NK-92 (cell line): ENCODE data around the gene IRF8.
"Not testable (repeated sequence)": the region's sequence is repeated elsewhere in the genome, so short reads cannot be mapped to it uniquely, and the experiment has no call there.

ENCODE experiments used
- DNase-seq: peaks from one replicate; lab custom pipeline; 2025; ENCODE audit not compliant: unreplicated experiment; lab: John Stamatoyannopoulos, UW

IRF8 gene

DNA sequence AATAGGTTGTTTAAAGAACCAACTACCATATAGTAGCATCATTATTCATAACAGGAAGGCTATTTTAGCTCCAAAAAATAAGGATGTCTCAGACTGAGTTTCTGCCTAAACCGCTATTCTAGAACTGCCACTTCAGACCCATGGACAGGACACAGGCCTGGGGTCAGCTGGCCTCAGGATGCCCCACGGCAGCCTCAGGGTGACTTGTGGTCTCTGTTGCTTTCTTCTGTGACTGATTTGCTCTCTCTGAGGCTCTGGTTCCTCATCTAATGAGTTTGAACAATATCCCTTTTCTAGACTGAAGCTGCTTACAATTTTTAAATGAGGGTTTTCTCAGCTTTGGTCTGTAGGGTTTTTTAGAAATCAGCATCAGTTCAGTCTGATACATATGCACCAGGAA, 31.8 kb upstream of the IRF8 start:
- no peak for DNase-seq

DNA sequence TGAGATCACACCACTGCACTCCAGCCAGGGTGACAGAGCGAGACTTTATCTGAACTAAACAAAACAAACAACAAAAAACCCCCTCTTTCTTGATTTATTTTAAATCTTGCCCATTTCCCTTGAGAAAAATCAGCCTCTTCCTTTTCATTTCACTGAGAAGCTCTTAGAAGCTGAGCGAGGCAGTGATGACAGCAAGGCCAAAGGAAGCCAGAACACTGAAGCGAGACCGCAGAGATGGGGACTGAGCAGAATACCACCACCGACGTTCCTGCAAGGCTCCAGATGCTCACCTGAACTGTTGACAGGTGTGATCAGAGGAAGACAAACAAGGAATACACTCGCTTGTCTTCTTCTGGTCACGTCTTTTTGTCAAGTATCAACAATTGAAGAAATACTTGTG, 30.5 kb upstream of the IRF8 start:
- no peak for DNase-seq

DNA sequence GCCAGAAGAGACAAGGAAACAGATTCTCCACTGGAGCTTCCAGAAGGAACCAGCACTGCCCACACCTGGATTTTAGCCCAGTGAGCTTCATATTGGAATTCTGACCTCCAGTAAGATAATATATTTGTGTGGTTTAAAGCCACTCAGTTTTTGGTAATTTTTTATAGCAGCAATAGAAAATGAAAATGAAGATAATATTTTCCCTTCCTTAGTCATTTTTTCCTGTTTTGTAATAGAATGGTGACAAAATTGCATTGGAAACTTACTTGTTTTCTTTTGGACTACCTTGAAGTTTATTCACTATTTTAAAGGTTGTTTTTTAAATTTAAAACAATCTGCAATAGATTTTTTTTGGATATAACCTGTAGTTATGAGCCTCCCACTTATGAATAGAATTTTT, 29.8 kb upstream of the IRF8 start:
- DNase-seq, result no peak

GRCh38 chr16:85869785-85870558, 29.0 kb upstream of the IRF8 start:
- no peak for DNase-seq

GRCh38 chr16:85871756-85872155, 27.2 kb upstream of the IRF8 start:
- DNase-seq, result no peak

DNA sequence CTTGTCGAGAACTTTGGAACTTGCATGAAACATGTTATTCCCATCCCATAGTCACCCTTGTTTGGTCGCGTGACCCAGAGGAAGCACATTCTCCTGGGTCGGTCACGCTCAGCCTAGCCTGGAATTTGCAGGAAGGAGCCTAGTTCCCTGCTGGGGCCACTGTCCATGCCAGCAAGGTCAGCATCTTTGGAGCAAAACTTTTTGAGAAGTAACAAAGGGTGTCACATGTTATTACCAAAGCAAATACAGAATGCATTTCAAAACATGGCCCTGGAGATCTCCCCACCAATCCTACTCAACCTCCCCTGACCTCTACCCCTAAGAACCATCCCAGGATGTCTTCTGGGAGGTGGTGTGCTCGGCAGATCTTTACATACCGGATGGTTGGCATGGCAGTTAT, 26.2 kb upstream of the IRF8 start:
- no peak for DNase-seq

GRCh38 chr16:85873153-85873552, 25.8 kb upstream of the IRF8 start:
- no peak for DNase-seq

GRCh38 chr16:85874031-85874430, 24.9 kb upstream of the IRF8 start:
- not testable (repeated sequence) for DNase-seq

DNA sequence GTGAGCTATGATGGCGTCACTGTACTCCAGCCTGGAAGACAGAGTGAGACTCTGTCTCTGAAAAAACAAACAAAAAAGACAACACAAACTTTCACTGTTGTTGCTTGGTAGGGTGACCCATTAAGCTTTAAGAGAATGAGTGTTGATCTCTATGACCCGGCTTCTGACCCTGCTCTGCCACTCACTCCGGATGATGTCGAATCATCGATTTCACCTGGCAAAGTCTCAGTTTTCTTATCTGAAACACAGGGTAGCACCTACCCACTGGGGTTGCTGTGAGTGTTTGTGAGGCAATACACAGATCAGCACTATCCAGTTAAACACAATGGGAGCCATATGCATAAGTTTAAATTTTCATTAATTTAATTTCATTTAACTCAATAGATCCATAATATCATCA, 20.6 kb upstream of the IRF8 start:
- DNase-seq, result no peak

DNA sequence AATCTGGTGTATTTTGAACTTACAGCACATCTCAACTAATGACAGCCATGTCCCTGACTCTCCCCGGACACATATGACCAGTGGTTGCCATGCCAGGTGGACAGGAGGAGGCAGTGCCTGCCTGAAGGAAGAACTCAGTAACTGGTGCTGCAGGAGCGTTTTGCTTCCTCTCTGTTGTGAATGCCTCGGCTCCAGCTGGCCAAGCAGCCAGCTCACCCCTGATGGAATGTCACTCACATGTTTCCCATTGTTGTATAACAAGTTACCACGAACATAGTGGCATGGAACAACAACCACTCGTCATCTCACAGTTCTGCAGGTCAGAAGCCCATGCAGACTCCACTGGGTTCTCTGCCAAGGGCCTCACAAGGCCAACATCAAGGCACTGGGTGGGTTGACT, 20.1 kb upstream of the IRF8 start:
- no peak for DNase-seq

GRCh38 chr16:85879549-85879948, 19.4 kb upstream of the IRF8 start:
- DNase-seq, result no peak

GRCh38 chr16:85879975-85880831, 18.8 kb upstream of the IRF8 start:
- DNase-seq, result no peak

GRCh38 chr16:85880861-85881260, 18.1 kb upstream of the IRF8 start:
- DNase-seq, result no peak

DNA sequence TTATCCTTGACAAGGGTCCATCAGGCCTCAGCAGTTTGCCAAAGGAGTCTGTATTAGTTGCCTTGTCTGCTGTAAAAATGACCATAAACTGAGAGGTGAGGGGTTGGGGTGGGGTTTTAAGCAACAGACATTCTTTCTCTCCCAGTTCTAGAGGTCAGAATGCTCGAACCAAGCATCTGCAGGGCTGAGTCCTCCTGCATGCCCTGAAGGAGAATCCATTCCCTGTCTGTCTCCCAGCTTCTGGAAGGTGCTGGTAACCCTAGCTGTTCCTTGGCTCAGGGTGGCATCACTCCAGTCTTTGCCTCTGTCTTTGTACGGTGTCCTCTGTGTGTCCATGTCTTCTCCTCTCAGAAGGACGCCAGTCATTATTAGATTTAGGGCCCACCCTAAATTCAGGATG, 17.5 kb upstream of the IRF8 start:
- no peak for DNase-seq

- no peak for DNase-seq
These were observed 16.7 kb upstream of the IRF8 start for GRCh38 chr16:85882181-85882810.

DNA sequence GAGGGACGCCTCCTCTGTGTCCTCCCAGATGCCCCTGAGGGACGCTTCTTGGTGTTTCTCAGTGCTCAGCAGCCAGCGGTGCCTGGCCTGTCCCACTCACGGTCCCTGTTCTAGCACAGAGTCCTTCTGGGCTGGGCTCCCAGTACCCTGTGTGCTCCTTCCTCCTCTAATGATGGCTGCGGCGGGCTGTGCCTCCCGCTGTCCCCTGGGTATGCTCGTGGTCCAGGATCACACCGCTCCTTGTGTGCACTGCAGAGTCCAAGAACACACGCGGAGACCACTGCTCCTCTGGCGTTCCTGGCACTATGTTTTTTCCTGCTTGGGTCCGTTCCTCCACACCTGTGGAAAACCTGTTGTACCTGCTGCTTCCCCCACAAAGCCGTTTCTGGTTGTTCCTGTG, 15.1 kb upstream of the IRF8 start:
- DNase-seq, result no peak

DNA sequence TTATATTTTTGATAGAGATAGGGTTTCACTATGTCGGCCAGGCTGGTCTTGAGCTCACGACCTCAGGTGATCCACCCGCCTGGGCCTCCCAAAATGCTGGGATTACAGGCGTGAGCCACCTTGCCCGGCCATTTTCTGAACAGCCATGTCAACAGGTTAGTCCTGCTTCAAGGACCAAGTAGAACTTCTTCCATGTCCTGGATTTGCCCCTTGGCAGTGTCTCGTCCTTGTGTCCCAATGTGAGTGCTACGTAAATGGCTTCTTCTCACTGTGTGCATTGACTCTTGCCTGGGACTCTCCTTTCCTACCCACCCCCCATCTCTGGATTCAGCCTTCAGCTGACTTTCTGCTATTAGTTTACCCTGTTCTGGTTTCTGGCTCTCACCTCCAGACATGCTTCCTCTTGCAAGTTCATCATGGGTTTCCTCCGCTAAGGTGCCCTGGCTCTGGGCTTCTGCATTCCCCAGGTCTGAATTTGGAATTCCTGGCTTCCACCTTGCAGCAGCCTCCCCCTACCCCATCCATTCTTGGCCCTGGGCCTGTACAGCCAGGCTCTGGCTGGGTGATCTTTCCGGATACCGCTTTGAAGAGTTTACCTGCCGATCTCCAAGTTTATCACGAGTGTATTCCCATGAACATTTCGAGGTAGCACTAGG, 14.0 kb upstream of the IRF8 start:
- DNase-seq, result no peak

- DNase-seq, result no peak
These were observed 13.4 kb upstream of the IRF8 start for GRCh38 chr16:85885537-85885936.

DNA sequence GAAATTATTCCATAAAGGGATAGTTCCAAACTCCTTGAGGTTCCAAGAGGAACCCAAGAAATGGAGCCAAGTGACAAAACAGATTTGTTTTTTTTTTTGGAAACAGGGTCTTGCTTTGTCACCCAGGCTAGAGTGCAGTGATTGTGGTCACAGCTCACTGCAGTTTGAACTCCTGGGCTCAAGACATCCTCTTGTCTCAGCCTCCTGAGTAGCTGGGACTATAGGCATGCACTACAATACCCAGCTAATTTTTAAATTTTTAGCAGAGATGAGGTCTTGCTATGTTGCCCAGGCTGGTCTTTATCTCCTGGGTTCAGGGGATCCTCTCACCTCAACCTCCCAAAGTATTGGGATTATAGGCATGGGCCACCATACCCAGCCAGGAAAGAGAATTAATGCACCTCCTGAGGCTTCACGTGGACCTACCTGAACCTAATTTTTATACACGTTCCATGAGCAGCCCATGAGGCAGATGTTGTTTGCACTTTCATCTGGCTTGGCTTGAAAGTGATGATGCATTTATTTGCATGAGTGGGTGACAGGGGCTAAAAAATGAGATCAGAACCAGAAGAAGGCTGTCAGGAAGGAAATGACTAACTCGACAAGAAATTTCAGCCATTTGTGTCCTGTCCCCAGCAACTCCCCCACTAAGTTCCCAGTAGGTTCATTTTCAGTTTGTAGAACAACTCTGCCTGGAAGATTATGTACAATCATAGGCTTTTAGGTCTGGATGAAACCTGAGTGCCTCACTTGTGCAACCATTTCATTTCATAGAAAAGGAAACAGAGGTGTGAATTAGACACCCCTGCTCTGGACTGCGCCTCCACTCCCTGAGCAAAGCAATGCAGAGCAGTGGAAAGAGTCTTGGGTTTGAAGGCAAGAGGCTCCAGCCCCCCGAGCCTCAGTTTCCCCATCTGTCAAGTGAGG, 10.3 kb upstream of the IRF8 start:
- no peak for DNase-seq

DNA sequence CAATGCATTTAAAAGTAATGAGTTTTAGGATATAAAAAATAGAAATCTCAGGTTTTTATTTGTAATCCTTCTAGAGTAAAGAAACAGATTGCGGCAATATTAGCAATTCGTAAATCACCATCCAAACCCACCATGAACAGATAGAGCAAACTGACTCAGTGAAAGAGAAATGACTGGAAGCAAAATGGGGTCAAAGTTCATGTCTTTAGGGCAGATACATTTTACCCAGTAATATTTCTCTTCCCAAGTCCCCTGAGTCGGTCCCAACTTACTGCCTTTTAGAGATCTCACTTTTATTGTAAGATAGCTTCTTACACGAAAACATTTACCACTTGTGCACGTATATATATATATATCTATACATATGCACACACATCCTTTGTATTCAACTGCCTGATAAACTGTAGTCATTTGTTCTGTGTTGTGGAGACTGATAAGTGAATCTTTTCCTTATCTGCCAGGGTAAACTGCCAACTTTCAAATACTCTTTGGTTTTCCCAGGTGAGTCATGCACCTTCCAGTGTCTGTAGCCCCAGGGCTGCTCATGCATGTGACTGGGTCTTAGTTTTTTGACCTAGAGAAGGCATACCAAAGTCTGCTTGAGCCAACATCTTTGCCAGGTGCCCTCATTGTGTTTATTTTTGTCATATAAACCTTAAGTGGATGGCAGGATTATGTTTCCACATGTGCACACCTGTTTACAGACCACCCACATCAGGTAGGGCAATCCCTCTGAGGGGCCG, 7.8 kb upstream of the IRF8 start:
- no peak for DNase-seq
